ENCODE data around the gene GPC6.

GPC6 gene

GRCh38 chr13:93244141-93244917, 17.7 kb downstream of the GPC6 start:
- TF ChIP-seq ZNF274 (IDR thresholded peaks at IDR 0.05; ENCODE audit: low read depth, low read length): no peak
- H3K4me3 ChIP-seq (ENCODE audit: low read length): no peak overlapping the region

- no peak for TF ChIP-seq ZNF274 (IDR thresholded peaks at IDR 0.05; ENCODE audit: low read depth, low read length)
- no peak overlapping the region for H3K4me3 ChIP-seq (ENCODE audit: low read length)
Measured at GRCh38 chr13:93244918-93245280, 18.3 kb downstream of the GPC6 start.

GRCh38 chr13:93246069-93246468, 19.5 kb downstream of the GPC6 start:
- no peak for TF ChIP-seq ZNF274 (IDR thresholded peaks at IDR 0.05; ENCODE audit: low read depth, low read length)
- no peak overlapping the region for H3K4me3 ChIP-seq (ENCODE audit: low read length)

GRCh38 chr13:93248627-93249047, 22.0 kb downstream of the GPC6 start:
- H3K4me3 ChIP-seq (ENCODE audit: low read length): no peak overlapping the region
- TF ChIP-seq ZNF274 (IDR thresholded peaks at IDR 0.05; ENCODE audit: low read depth, low read length): no peak

- no peak overlapping the region for H3K4me3 ChIP-seq (ENCODE audit: low read length)
- no peak for TF ChIP-seq ZNF274 (IDR thresholded peaks at IDR 0.05; ENCODE audit: low read depth, low read length)
Measured at GRCh38 chr13:93249364-93250306, 23.0 kb downstream of the GPC6 start.

GRCh38 chr13:93254775-93255174, 28.2 kb downstream of the GPC6 start:
- H3K4me3 ChIP-seq (ENCODE audit: low read length): no peak overlapping the region
- no peak for TF ChIP-seq ZNF274 (IDR thresholded peaks at IDR 0.05; ENCODE audit: low read depth, low read length)

- no peak overlapping the region for H3K4me3 ChIP-seq (ENCODE audit: low read length)
- TF ChIP-seq ZNF274 (IDR thresholded peaks at IDR 0.05; ENCODE audit: low read depth, low read length): no peak
Measured at GRCh38 chr13:93256998-93257397, 30.4 kb downstream of the GPC6 start.

GRCh38 chr13:93259527-93260080, 33.0 kb downstream of the GPC6 start:
- H3K4me3 ChIP-seq (ENCODE audit: low read length): no peak overlapping the region
- TF ChIP-seq ZNF274 (IDR thresholded peaks at IDR 0.05; ENCODE audit: low read depth, low read length): no peak

- no peak for TF ChIP-seq ZNF274 (IDR thresholded peaks at IDR 0.05; ENCODE audit: low read depth, low read length)
- no peak overlapping the region for H3K4me3 ChIP-seq (ENCODE audit: low read length)
Measured at GRCh38 chr13:93260591-93260990, 34.0 kb downstream of the GPC6 start.

- H3K4me3 ChIP-seq (ENCODE audit: low read length): no peak overlapping the region
- no peak for TF ChIP-seq ZNF274 (IDR thresholded peaks at IDR 0.05; ENCODE audit: low read depth, low read length)
Measured at GRCh38 chr13:93262729-93263345, 36.2 kb downstream of the GPC6 start.

GRCh38 chr13:93264876-93265275, 38.3 kb downstream of the GPC6 start:
- H3K4me3 ChIP-seq (ENCODE audit: low read length): no peak overlapping the region
- no peak for TF ChIP-seq ZNF274 (IDR thresholded peaks at IDR 0.05; ENCODE audit: low read depth, low read length)

- no peak overlapping the region for H3K4me3 ChIP-seq (ENCODE audit: low read length)
- TF ChIP-seq ZNF274 (IDR thresholded peaks at IDR 0.05; ENCODE audit: low read depth, low read length): no peak
Measured at GRCh38 chr13:93265800-93266199, 39.2 kb downstream of the GPC6 start.

- H3K4me3 ChIP-seq (ENCODE audit: low read length): no peak overlapping the region
- TF ChIP-seq ZNF274 (IDR thresholded peaks at IDR 0.05; ENCODE audit: low read depth, low read length): no peak
Measured at GRCh38 chr13:93266681-93267080, 40.1 kb downstream of the GPC6 start.

GRCh38 chr13:93268327-93269028, 41.9 kb downstream of the GPC6 start:
- no peak overlapping the region for H3K4me3 ChIP-seq (ENCODE audit: low read length)
- no peak for TF ChIP-seq ZNF274 (IDR thresholded peaks at IDR 0.05; ENCODE audit: low read depth, low read length)

Data from GM08714 (cell line).